ENCODE results near the gene RNF128. TPM values are rescaled to one million over a fixed set of nuclear protein-coding genes. Genes with fewer than 3 reads are reported as not detected.

The RNF128 gene
- total and polyA plus RNA-seq, 4 donors, result 1.2 to 11.3 (median 6.6) TPM

DNA sequence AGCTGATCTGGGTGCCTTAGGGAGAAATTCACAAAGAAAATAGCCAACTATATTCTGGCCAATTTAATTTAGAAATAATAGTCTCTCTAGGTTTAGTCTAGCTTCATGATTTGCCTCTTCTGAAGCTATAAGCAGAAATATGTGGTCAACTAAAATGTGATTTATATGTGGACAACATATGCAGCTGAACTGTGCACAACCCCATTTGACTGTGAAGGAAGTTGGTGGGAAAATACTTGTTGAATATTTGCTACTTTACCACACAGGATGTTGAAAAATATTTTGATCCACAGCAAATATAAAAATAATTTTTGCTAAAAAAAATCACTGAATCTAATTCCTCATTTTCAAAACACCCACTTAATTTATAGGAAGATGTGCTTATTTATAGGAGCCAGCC, 15.7 kb upstream of the RNF128 start:
- Histone ChIP-seq H3K4me3 (ENCODE audit: low read depth, low read length) (no peak overlapping the region), H3K36me3 (ENCODE audit: control insufficient read depth, insufficient read depth, low read length) (no peaks in the 10 kb centered on the region), H3K27ac (ENCODE audit: low read depth, low read length) (no peak overlapping the region), H3K9me3 (ENCODE audit: control insufficient read depth, insufficient read depth, low read length) (peaks cover 2% of the 10 kb centered on the region), H3K27me3 (ENCODE audit: control insufficient read depth, insufficient read depth, low read length) (peaks cover under 1% of the 10 kb centered on the region), H3K4me1 (ENCODE audit: control insufficient read depth, insufficient read depth, low read length) (no peaks in the 10 kb centered on the region)
- DNase-seq (ENCODE audit: low read depth in 4 of 6, low spot score in 6 of 6), result no peak

DNA sequence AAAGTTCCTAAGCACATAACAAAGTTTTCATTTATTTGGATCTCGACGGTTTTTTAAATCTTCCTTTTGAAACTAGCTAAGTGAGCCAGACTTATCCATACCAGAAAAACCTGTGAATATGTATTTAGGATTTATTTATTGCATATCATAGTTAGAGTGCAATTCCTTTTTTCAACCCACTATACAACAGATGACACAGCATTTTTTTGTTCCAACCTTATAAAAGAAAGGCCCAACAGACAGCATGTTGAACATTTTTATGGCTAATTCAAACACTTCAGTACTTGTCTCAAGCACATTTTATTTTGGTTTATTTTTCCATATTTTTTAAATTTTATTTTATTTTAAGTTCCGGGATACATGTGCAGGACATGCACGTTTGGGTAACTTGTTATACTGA, 15.1 kb upstream of the RNF128 start:
- H3K27ac ChIP-seq (ENCODE audit: low read depth, low read length), result no peak overlapping the region
- WGBS (ENCODE audit: insufficient coverage), result no CpG with 5 or more reads among the region's 4 CpGs
- H3K36me3 ChIP-seq (ENCODE audit: control insufficient read depth, insufficient read depth, low read length), result no peaks in the 10 kb centered on the region
- no peaks in the 10 kb centered on the region for H3K4me1 ChIP-seq (ENCODE audit: control insufficient read depth, insufficient read depth, low read length)
- peaks cover under 1% of the 10 kb centered on the region for H3K9me3 ChIP-seq (ENCODE audit: control insufficient read depth, insufficient read depth, low read length)
- no peak for DNase-seq (ENCODE audit: low read depth in 4 of 6, low spot score in 6 of 6)
- peaks cover 4% of the 10 kb centered on the region for H3K27me3 ChIP-seq (ENCODE audit: control insufficient read depth, insufficient read depth, low read length)
- H3K4me3 ChIP-seq (ENCODE audit: low read depth, low read length), result no peak overlapping the region

DNA sequence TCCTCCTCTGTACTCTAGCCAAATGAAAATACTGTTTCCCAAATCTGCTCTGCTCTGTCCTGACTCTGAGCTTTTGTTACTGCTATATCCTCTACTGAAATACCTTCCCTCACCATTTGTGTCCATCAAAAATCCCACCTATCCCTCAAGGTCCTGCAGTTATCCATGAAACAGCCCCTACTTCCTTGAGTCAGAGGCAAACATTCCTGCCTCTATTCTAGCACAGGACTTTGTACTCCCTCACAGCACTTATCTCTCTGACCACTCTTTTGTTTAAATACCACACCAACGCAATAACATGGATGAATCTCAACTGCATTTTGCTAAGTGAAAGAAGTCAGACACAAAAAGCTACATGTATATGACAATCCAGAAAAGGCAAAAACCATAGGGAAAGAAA, 10.5 kb upstream of the RNF128 start:
- no peaks in the 10 kb centered on the region for H3K4me1 ChIP-seq (ENCODE audit: control insufficient read depth, insufficient read depth, low read length)
- no peaks in the 10 kb centered on the region for H3K9me3 ChIP-seq (ENCODE audit: control insufficient read depth, insufficient read depth, low read length)
- H3K4me3 ChIP-seq (ENCODE audit: low read depth, low read length), result no peak overlapping the region
- WGBS (ENCODE audit: insufficient coverage), result no CpG with 5 or more reads among the region's 1 CpG
- DNase-seq (ENCODE audit: low read depth in 4 of 6, low spot score in 6 of 6), result no peak
- H3K27me3 ChIP-seq (ENCODE audit: control insufficient read depth, insufficient read depth, low read length), result peaks cover 6% of the 10 kb centered on the region
- no peaks in the 10 kb centered on the region for H3K36me3 ChIP-seq (ENCODE audit: control insufficient read depth, insufficient read depth, low read length)
- no peak overlapping the region for H3K27ac ChIP-seq (ENCODE audit: low read depth, low read length)

DNA sequence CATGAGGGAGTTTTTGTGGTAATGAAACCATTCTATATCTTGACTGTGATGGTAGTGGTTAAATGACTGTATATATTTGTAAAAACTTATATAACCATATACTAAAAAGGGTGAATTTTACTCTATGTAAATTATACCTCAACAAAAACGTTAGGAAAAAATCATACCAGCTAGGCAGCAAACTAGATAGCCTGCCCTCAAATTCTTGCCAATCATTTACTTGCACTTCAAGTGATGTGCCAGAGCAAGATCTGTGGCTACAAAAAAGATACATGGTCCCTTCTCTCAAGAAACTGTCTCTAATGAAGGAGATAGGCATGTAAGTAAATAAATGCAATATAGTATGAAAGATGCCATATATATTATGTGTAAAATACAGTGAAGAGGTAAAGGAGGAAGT, 10.0 kb upstream of the RNF128 start:
- Histone ChIP-seq H3K4me1 (ENCODE audit: control insufficient read depth, insufficient read depth, low read length) (no peaks in the 10 kb centered on the region), H3K9me3 (ENCODE audit: control insufficient read depth, insufficient read depth, low read length) (no peaks in the 10 kb centered on the region), H3K27me3 (ENCODE audit: control insufficient read depth, insufficient read depth, low read length) (peaks cover 6% of the 10 kb centered on the region), H3K4me3 (ENCODE audit: low read depth, low read length) (no peak overlapping the region), H3K27ac (ENCODE audit: low read depth, low read length) (no peak overlapping the region), H3K36me3 (ENCODE audit: control insufficient read depth, insufficient read depth, low read length) (no peaks in the 10 kb centered on the region)
- no peak for DNase-seq (ENCODE audit: low read depth in 4 of 6, low spot score in 6 of 6)
- WGBS (ENCODE audit: insufficient coverage), result 60% methylated on average over 1 of the region's 1 CpG

DNA sequence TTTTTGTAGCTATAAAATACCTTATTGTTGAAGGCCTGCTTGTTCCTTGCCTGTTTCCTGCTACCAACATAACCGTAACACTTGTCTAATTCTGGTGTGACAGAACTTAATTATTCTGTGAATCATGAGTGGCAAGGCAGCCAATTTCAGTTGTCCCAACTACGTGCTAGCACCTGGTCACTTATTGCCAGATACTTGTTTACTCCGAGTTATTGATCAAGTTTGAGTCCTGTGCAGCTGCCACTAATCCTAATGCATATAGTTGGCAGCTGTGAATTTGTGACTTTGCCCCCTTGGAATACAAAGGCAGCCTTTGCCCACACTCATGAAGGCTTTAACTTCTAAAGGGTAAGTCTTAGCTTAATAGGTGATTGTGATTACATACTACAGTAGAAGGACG, 7.8 kb upstream of the RNF128 start:
- peaks cover 6% of the 10 kb centered on the region for H3K27me3 ChIP-seq (ENCODE audit: control insufficient read depth, insufficient read depth, low read length)
- H3K4me3 ChIP-seq (ENCODE audit: low read depth, low read length), result no peak overlapping the region
- no peaks in the 10 kb centered on the region for H3K9me3 ChIP-seq (ENCODE audit: control insufficient read depth, insufficient read depth, low read length)
- no peak for DNase-seq (ENCODE audit: low read depth in 4 of 6, low spot score in 6 of 6)
- no peaks in the 10 kb centered on the region for H3K36me3 ChIP-seq (ENCODE audit: control insufficient read depth, insufficient read depth, low read length)
- WGBS (ENCODE audit: insufficient coverage), result 33% methylated on average over 1 of the region's 4 CpGs
- no peak overlapping the region for H3K27ac ChIP-seq (ENCODE audit: low read depth, low read length)
- H3K4me1 ChIP-seq (ENCODE audit: control insufficient read depth, insufficient read depth, low read length), result no peaks in the 10 kb centered on the region

DNA sequence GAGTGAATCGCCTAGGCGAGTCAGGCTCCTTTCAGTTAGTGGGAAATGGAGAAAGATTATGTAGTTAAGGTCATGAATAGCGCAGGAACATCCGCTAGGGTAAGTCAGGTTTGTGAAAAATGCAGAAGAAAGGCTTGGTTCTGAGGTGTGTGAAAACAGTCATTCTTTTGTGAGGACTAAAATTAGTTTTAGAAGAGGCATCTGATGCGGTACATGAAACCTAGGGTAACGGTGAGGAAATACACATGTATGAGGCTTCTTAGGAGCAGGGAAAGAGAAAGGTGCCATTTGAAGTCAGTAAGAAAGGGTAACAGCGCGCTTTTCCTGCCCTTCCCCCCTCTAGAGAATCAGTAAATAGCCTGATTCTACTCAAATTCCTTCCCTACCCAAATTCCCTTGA, 570 bp upstream of the RNF128 start:
- no peaks in the 10 kb centered on the region for H3K36me3 ChIP-seq (ENCODE audit: control insufficient read depth, insufficient read depth, low read length)
- DNase-seq (ENCODE audit: low read depth in 4 of 6, low spot score in 6 of 6), result peak in 1 of 6 donors; percentile 39
- H3K27ac ChIP-seq (ENCODE audit: low read depth, low read length), result no peak overlapping the region
- WGBS (ENCODE audit: insufficient coverage), result 33% methylated on average over 6 of the region's 8 CpGs
- H3K4me1 ChIP-seq (ENCODE audit: control insufficient read depth, insufficient read depth, low read length), result peaks cover 4% of the 10 kb centered on the region
- H3K9me3 ChIP-seq (ENCODE audit: control insufficient read depth, insufficient read depth, low read length), result no peaks in the 10 kb centered on the region
- peaks cover 30% of the 10 kb centered on the region for H3K27me3 ChIP-seq (ENCODE audit: control insufficient read depth, insufficient read depth, low read length)
- peak overlapping the region; percentile 42 for H3K4me3 ChIP-seq (ENCODE audit: low read depth, low read length)

DNA sequence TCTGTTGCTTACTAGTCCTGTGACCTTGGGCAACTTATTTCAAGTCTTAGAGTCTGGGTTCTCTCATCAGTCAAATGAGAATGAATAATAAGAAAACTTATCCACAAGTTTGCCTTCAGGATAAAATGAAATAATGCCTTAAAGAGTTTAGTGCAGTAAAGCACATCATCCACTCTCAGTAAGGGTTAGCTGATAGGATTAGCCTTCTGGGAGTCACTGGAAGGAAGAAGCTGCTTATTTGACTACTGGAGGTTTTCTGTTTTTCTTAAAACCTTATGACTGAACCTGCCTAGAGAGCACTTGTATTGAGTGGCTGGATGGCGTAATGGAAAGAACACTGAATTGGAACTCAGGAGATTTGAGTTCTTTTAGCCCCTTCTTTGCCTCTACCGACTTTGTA, 1.8 kb downstream of the RNF128 start:
- DNase-seq (ENCODE audit: low read depth in 4 of 6, low spot score in 6 of 6), result no peak
- Histone ChIP-seq H3K9me3 (ENCODE audit: control insufficient read depth, insufficient read depth, low read length) (no peaks in the 10 kb centered on the region), H3K36me3 (ENCODE audit: control insufficient read depth, insufficient read depth, low read length) (no peaks in the 10 kb centered on the region), H3K27me3 (ENCODE audit: control insufficient read depth, insufficient read depth, low read length) (peaks cover 30% of the 10 kb centered on the region), H3K4me3 (ENCODE audit: low read depth, low read length) (no peak overlapping the region), H3K27ac (ENCODE audit: low read depth, low read length) (no peak overlapping the region), H3K4me1 (ENCODE audit: control insufficient read depth, insufficient read depth, low read length) (peaks cover 4% of the 10 kb centered on the region)
- 90% methylated on average over 1 of the region's 2 CpGs for WGBS (ENCODE audit: insufficient coverage)

DNA sequence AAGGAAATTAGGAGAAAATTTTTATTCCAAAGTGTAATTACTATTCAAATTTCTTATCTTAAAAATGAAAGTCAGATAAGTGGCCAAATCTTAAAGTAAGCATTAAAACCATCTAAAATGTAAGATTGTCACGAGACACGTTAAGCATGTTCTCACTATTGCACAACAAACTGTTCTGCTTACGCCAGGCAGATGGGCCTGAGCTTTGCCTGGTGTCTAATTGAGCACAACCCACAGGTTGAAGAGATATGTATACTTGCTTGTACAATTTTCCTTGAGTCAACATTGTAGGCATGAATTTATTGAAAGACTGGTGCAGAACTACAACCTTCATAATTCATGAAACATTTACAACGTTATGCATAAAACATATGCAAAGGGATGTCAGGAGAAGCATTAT, 3.9 kb downstream of the RNF128 start:
- no peak overlapping the region for H3K4me3 ChIP-seq (ENCODE audit: low read depth, low read length)
- H3K4me1 ChIP-seq (ENCODE audit: control insufficient read depth, insufficient read depth, low read length), result peaks cover 4% of the 10 kb centered on the region
- no peak overlapping the region for H3K27ac ChIP-seq (ENCODE audit: low read depth, low read length)
- peaks cover 22% of the 10 kb centered on the region for H3K27me3 ChIP-seq (ENCODE audit: control insufficient read depth, insufficient read depth, low read length)
- H3K9me3 ChIP-seq (ENCODE audit: control insufficient read depth, insufficient read depth, low read length), result no peaks in the 10 kb centered on the region
- H3K36me3 ChIP-seq (ENCODE audit: control insufficient read depth, insufficient read depth, low read length), result no peaks in the 10 kb centered on the region
- no CpG with 5 or more reads among the region's 4 CpGs for WGBS (ENCODE audit: insufficient coverage)
- DNase-seq (ENCODE audit: low read depth in 4 of 6, low spot score in 6 of 6), result peak in 1 of 6 donors; percentile 16

DNA sequence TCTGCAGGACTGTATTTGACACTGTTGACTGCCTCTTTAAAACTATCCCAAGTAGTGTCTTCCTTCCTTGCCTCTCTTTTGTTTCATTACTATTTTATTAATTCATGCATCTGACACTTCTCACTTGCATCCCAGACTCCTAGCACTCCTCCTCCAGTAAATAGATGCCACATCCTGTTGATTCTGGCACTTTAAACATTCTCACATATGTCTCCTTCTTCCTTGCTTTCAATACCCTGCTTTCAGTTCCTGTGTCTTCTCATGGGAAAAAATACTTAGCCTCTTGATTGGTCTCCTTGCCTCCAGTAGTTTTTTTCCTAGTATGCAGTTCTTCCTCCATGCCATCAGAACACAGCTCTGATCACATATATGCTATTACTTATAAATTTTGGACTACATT, 5.1 kb downstream of the RNF128 start:
- H3K4me1 ChIP-seq (ENCODE audit: control insufficient read depth, insufficient read depth, low read length), result peaks cover 4% of the 10 kb centered on the region
- no peaks in the 10 kb centered on the region for H3K9me3 ChIP-seq (ENCODE audit: control insufficient read depth, insufficient read depth, low read length)
- no peak overlapping the region for H3K27ac ChIP-seq (ENCODE audit: low read depth, low read length)
- DNase-seq (ENCODE audit: low read depth in 4 of 6, low spot score in 6 of 6), result no peak
- H3K27me3 ChIP-seq (ENCODE audit: control insufficient read depth, insufficient read depth, low read length), result peaks cover 13% of the 10 kb centered on the region
- H3K4me3 ChIP-seq (ENCODE audit: low read depth, low read length), result no peak overlapping the region
- no peaks in the 10 kb centered on the region for H3K36me3 ChIP-seq (ENCODE audit: control insufficient read depth, insufficient read depth, low read length)

DNA sequence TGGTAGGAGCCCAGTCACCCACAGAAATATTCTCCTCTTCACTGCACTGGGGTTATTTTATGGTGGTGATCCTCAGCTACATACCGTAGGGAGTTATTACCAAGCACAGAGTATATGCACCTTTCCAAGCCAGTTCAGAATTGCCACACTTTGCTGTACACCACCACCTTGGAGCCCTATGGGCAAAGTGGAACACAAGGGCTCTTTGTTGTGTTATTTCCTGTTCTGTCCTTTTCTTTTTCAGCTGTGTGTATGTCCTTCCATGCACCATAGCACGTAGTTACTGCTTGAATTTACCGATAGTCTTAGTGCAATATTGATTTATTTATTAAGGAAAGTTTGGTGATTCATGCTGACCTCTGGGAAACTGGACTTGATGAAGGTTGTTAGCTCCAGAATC, 8.3 kb downstream of the RNF128 start:
- Histone ChIP-seq H3K9me3 (ENCODE audit: control insufficient read depth, insufficient read depth, low read length) (no peaks in the 10 kb centered on the region), H3K4me3 (ENCODE audit: low read depth, low read length) (no peak overlapping the region), H3K36me3 (ENCODE audit: control insufficient read depth, insufficient read depth, low read length) (no peaks in the 10 kb centered on the region), H3K27me3 (ENCODE audit: control insufficient read depth, insufficient read depth, low read length) (no peaks in the 10 kb centered on the region), H3K27ac (ENCODE audit: low read depth, low read length) (no peak overlapping the region), H3K4me1 (ENCODE audit: control insufficient read depth, insufficient read depth, low read length) (no peaks in the 10 kb centered on the region)
- no peak for DNase-seq (ENCODE audit: low read depth in 4 of 6, low spot score in 6 of 6)
- no CpG with 5 or more reads among the region's 3 CpGs for WGBS (ENCODE audit: insufficient coverage)
